GM18511 (cell line): ENCODE data around the gene CBFA2T3.

Experiments used
- ATAC-seq: cut with Tn5 transposase; IDR thresholded peaks from one replicate; pipeline ENCODE4 v1.9.1; 2021; ENCODE audit warnings: mild to moderate bottlenecking, moderate library complexity; ENCODE audit not compliant: unreplicated experiment

CBFA2T3 gene

DNA sequence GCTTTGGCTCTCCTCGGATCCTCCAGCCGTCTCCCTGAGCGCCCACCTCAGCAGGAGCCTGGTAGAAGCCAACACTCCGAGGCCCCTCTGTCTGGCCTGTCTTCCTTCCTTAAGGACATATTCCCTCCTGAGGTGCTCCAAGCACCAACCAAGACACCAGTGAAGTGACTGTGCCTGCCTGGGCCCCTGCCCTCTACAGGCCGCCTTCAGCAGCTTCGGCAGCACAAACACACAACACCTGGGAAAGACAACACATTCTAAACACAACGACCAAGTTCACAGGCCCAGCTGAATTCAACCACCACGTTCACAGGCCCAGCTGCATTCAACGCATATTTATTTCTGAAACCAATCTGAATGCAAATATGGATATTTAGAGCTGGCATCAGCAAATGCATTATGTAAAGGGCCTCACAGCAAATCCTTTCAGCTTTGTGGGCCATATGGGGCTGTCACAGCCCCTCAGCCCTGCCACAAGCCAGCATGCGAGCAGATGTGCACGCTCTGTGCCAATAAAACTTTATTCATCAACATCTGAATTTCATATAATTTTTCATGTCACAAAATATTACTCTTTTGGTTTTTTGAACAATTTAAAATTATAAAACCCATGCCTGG lies 132.5 kb downstream of the CBFA2T3 start:
- ATAC-seq = no peak

DNA sequence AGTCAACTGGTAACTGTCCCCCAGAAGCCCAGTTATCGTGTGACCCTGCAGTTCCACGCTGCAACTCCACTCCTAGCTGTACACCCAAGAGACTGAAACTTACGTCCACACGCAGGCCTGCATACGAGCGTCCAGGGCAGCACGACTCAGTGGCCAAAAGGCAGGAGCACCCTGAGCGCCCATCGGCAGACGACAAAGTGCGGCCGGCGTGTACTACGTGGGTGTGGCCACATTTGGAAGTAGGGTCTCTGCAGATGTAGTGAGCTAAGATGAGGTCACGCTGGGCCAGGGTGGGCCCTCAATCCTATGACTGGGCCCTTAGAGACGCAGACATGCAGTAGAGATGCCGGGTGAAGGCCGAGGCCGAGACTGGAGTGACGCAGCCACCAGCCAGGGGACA lies 133.8 kb downstream of the CBFA2T3 start:
- no peak for ATAC-seq

DNA sequence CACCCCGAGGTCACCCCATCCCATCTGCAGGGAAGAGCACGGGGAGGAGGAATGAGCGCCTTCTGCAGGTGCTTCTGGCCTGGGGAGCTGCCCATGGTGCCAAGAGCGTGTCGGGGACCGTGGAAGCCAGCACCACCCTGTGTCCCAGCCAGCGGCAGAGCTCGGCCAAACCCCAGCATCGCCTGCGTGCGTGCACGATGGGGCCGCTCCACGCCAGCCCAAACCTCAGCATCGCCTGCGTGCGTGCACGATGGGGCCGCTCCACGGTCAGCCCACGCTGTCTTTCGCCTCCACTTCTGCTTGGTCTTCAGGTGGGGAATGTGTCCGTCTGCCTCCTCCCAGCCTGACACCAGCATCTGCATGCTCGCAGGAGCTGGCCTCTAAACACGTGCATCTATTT lies 134.2 kb downstream of the CBFA2T3 start:
- ATAC-seq = no peak

DNA sequence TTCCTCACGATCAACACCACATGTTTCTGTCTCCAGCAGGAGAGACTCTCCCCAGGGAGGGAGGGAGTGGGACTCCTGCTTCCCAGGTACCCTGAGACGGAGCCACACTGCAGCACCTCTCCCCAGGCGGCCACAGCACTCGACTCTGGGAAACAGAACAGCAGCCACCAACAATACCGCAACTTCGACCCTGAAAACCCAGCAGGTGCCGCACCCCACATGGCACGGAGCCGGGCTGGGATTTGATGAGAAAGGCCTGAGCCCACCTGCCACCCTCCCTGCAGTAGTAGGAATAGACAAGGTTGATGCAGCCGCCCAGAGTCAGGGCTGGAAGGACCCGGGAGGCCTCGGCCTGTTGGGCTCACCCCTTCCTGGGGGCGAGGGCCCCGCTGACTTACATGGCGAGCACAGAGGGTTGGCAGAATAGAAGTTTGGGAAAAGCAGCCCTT lies 134.7 kb downstream of the CBFA2T3 start:
- ATAC-seq = no peak

DNA sequence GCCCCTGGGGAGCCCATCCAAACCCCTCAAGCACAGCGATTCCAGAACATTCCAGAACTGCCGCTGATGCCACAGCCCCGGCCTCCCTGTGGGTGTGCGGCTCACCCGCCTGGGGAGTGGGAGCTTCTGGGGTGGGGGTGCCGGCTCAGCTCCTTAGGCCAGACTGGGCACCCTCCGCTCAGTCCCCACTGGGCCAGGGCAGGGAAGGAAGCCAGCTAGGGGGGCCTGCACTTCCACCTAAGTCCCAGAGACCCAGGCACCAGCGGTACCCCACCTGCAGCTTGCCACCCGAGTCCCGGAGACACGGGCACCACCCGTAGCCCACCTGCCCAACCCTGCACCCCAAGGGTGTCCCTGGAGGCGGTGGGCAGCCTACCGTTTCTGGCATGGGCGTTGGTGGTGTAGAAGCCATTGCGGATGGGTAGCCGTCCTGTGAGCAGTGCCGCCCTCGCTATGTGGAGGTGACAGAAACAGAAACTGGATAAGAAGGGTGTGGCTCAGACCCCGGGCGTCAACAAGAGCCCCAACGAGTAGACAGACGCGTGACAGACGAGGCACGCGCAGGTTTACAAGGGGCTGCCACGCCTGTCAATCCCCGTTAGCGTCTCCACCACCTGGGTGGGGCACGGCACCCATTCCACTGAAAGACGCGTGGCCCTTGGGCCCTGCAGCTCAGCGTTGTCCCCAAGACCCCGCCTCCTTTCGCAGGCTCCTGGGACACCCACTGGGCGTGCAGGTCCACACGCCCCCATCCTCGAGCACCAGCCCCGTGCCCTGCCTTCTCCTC lies 135.3 kb downstream of the CBFA2T3 start:
- ATAC-seq = no peak

DNA sequence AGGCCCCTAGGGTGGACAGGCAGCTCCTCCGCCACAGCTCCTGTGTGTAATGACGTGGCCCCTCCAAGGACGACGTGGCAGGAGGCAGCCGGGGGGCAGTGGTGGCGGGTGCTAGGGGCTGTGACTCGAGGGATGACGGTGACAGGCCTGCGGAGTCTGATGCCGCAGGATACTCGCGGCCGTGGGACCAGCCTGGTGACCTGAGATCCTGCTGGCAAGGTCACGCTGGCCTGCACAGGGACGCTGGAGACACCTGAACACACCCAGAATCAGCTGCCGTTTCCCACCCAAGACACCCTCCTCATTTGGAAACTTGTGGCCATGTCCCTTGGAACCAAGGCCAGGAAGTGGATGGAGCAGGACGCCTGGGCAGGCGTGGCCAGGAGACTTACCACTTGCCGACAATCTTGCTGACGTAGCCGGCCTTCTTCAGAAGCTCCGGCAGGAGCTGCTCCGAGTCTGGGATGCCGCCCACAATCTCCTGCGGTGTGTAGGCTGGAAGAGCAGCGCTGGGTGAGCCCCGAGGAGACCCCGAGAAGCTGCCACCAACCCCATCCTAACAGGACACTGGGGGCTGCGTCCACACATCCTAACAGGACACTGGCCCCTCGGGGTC lies 136.3 kb downstream of the CBFA2T3 start:
- ATAC-seq = no peak

DNA sequence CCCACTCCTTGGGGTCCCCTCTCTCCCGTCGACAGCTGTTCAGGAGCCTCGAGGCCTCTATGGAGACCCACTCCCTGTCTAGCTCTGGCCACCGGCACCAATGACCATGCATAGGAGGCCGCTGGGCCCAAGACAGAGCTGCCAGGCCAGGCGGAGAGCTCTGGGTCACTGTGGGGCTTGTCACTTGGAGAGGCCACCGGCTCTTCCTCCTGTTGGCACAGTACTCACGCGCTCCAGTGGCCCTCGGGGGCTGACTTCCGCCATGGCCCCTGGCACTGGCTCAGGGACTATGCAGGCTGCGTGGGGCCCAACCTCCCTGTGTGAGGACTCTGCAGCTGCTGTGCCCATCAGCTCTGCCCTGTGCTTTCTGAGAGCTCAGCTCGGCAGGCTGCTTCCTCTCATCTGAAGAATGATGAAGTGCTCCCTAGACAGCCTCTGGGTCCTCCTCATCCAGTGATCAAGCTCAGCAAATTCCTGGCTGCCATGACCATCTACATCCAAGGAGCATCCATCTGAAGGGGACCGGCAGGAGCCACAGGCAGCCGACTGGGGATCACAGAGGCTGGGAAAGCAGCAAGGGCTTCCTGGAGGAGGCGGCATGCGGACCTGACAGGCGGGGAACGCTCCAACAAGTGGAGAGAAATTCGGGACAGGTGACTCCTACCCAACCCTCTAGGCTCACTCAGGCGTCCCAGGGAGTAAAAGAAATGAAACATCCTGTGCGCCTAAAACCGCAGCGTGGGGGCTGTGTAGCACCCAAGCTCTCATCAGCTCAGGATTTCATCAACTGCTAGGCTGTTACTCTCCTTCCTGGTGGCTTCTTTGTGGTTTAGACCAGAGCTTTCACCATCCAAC lies 137.0 kb downstream of the CBFA2T3 start:
- ATAC-seq = no peak

DNA sequence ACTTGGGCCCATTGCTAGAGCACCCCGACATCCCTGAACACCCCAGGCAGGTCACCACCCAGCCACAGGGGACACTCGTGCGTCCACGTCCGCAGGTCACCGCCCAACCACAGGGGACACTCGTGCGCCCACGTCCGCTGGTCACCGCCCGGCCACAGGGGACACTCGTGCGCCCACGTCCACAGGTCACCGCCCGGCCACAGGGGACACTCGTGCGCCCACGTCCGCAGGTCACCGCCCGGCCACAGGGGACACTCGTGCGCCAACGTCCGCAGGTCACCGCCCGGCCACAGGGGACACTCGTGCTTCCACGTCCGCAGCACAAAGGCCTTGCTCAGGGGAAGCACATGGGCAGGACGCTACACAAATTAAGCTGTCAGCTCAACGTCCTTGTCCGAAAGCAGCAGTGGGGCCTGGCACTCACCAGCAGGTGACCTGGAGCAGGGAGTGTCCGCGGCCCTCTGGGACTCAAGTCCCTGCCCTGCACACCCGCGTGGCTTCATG lies 137.9 kb downstream of the CBFA2T3 start:
- no peak for ATAC-seq

DNA sequence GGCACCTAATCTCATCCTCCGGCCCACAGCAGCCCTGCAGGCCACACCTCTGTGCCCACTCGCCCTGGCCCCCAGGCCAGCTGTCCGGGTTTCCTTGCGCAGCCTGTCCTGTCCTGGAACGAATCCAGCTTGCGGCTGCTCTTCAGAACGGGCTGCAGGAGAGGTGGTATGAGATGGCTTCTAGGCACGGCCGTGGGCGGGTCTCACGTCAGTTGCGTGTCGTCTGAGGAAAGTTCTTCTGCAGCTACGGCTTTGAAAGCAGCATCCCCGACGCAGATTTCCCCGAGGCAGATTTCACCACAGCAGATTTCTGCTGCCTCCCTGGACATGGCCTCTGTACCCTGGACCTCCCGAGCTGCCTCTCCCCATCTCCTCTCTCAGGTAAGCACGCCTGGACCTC lies 138.4 kb downstream of the CBFA2T3 start:
- no peak for ATAC-seq

DNA sequence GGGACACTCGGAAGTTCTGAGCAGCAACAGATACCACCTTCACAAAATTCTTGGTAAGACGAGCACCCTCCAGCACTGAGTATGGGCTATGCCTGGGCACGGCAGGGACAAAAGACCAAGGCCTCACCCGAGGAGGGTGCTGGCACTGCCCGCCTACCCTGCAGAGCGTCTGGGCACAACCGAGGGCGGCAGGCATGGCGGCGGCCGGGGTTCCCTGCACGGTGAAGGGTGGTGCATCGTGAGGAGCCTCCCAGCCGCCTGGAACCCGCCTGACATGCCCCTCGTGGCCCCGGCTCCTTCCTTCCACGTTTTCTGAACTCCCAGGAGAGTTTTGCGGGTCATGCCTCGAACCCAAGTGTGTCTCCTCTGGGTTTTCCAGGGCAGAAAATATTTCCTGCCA lies 139.2 kb downstream of the CBFA2T3 start:
- ATAC-seq = no peak

DNA sequence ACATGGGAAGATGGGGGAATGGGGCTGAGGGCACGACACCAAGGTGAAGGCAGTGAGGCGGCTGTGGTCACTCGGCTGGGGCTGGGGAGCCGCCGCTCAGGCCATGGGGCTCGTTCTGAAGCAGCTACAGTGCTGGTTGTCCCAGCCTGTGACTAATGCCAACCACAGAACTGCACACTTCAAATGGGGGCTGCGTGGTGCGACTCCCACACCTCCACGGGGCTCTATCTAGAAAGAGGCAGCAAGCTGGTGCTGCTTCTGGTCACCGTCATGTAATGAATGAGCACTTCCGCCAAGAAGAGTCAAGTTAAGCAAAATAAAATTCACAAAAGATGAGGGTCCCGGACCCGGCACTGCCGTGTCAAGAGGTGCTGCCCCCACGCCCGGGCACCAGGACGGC lies 140.2 kb downstream of the CBFA2T3 start:
- no peak for ATAC-seq

DNA sequence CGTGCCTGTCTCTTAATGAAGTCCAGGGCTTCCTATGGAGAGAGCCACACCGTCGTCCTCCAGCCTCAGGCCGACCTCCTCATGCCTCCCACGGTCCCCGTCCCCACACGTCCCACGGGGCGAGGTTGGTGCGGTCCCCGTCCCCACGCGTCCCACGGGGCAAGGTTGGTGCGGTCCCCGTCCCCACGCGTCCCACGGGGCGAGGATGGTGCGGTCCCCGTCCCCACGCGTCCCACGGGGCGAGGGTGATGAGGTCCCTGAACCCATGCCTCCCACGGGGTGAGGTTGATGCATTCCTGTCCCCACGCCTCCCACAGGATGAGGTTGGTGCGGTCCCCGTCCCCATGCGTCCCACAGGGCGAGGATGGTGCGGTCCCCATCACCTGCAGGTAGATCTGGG lies 141.2 kb downstream of the CBFA2T3 start:
- no peak for ATAC-seq

DNA sequence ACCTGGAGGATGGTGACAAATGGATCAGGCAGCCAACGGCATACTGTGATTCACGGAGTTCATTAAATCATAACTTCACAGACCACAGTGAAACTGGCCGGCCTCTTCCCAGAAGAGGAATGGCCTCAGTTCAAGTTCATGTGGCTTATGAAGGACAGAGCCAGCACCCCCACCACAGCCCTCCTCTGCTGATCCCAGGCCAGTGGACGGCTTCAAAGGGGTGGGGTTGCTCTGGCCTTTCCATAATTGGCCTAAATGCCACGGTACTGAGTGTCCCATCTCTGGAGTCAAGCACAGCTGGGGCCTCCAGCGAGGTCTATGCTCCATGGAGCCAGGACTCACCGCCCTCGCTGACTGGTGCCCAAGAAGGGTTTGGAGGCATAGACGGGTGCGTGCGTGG lies 141.6 kb downstream of the CBFA2T3 start:
- no peak for ATAC-seq

DNA sequence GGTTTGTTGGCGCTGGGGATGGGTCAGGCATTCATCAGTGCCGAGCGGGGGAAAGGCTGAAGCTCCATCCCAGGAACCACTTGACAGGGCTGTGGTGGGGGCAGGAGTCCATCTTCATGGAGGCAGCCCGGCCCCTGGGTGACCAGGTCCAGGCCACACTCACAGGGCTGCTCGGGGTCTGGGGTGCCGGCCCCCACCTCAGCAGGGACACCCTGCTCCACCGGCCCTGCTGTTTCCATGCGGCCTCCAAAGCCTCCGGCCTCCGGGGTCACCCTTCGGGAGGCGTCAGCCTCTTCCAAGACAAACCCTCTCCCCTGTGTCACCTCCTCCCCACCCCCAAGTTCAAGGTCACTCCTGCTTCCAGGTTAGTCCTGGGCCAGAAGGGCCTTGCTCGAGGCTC lies 142.3 kb downstream of the CBFA2T3 start:
- no peak for ATAC-seq

DNA sequence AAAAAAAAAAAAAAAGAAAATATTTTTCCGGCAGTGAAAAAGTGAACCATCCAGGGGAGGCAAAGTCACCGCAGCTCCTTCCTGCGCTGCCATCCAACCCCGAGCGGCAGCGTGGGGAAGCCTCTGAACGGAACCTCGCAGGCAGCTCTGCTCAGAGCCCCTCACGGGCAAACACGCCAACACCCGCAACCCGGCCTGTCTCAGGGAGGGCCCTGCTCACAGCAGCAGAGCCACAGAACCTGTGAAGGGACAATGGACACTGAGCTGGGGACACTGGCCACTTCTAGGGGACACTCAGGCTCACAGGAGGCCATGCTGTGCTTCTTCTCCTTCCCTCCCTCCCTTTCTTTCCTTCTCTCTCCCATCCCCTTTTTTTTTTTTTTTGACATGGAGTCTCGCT lies 143.9 kb downstream of the CBFA2T3 start:
- no peak for ATAC-seq

DNA sequence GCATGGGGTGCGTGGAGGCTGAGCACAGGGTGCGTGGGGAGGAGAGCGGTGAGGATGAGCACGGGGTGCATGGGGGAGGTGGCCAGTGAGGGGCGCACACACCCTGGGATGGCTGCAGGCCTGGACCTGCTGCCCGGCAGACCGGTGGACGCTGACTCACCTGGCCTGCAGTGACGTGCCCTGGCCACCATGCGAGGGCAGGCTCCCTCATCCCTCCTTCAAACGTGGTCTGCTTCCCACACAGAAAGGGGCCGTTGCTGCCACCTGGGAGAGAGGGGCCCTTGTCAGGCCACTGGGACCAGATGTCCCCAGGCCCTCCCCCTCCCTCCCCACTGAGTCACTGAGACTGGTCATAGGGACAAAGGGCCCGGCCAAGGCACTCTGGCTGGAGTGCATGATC lies 145.2 kb downstream of the CBFA2T3 start:
- no peak for ATAC-seq

DNA sequence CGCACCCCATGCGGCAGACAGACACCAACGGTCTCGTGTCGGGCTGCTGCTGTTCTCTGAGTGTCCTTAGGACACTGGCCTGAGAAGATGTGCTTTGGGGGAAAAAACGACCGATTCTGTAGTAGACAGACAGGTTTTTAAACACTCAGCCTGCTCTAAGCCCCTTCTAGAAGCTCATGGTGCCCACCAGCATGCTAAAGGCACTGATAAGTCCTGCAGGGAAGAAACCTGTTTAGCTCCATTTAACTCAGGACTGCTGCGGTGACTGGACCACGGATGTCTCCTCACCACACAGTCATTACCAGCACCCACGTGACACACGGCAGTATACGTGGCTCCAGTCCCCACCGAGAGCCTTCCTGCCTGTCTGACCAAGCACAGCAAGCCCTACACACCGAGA lies 146.2 kb downstream of the CBFA2T3 start:
- no peak for ATAC-seq

DNA sequence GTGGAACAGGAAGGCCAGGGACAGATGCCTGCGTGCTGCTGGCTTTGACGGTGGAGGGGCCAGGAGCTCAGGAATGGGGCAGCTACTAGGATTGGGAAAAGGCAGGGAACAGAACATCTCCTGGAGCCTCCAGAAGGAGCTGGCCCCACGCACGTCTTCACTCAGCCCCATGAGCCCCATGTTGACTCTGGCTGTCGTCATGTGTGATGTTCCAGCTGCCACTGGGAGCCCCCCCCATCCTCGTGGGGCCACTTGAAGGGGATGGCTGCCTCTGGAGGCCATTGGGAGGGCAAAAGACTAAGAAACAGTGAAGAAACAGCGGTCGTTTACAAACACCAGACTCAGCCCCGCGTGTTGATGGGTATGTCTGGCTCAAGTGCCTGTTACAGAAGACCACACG lies 146.7 kb downstream of the CBFA2T3 start:
- no peak for ATAC-seq

DNA sequence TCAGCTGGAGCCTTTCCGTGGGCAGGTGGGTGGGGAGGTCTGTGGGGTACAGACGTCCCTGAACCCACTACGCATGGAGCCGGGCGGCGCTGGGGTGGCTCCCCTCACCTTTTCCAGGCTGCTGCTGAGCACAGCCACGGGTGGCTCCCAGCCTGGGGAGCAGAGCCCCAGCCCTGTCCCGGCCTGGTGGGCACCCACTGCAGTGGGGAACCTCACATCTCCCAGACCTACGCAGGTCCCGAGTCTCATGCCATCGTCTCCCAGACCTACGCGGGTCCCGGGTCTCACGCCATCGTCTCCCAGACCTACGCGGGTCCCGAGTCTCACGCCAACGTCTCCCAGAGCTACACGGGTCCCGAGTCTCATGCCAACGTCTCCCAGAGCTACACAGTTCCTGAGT lies 148.3 kb downstream of the CBFA2T3 start:
- no peak for ATAC-seq

DNA sequence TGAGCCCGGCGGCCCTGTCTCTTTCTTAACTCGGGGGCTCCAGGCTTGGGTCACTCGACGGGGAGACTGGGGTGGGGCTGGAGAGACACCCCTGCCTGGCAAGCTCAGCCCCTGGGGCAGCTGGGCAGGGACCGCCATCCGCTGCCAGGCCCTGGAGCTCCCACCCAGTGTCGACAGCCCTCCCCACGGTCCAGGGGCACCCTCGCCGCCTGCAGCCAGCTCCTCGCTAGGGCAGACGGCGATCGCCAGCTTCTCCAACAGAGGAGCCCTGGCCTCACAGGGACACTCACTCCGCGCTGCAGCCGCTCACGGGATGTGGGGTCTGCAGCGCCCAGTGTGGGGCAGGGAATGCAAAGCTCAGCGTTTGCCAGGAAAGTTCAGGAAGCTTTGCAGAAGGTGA lies 149.3 kb downstream of the CBFA2T3 start:
- ATAC-seq = no peak
